COLO668 (cell line): Measurements from ENCODE around the gene KISS1R.

ENCODE experiments used
- DNase-seq: peaks from one replicate; lab custom pipeline; 2025; ENCODE audit not compliant: unreplicated experiment; lab: John Stamatoyannopoulos, UW

The KISS1R gene

DNA sequence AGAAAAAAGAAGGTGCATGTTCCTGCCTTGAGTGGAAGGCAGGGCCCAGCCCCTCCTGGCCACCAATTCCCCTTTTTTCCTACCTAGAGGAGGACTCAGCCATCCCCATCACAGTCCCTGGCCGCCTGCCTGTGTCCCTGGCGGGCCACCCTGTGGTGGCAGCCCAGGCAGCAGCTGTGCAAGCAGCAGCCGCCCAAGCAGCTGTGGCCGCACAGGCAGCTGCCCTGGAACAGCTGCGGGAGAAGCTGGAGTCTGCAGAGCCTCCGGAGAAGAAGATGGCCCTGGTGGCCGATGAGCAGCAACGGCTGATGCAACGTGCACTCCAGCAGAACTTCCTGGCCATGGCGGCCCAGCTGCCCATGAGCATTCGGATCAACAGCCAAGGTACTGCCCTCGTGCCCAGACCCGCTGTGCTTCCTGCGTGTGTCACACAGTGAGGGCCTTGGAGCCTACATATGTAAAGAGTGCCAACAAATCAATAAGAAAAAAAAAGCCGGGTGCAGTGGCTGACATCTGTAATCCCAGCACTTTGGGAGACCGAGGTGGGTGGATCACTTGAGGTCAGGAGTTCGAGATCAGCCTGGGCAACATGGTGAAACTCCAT lies 49.5 kb downstream of the KISS1R start:
- peak; percentile 29 for DNase-seq
